Measurements from ENCODE around the gene MLXIP.

GRCh38 chr12:122081697-122082221 lies 3.2 kb downstream of the MLXIP start:
- TF ChIP-seq EGR1 (IDR thresholded peaks at IDR 0.05; ENCODE audit: borderline replicate concordance, low read depth, low read length) (no peak), POLR2A (IDR thresholded peaks at IDR 0.05; ENCODE audit: control extremely low read depth in 1 of 2, low read depth in 2 of 2, low read length in 2 of 2) (no peak), EZH2 (IDR thresholded peaks at IDR 0.05; ENCODE audit: low read depth, low read length, severe bottlenecking) (no peak), SIN3A (conservative IDR thresholded peaks at IDR 0.05 in 1 of 2, IDR thresholded peaks at IDR 0.05 in 1 of 2; ENCODE audit: low read depth in 1 of 2, low read length in 2 of 2) (no peak), CTCF (IDR thresholded peaks at IDR 0.05; ENCODE audit: control extremely low read depth in 1 of 3, insufficient read depth in 1 of 3, low read depth in 1 of 3, low read length in 3 of 3) (no peak), POLR2AphosphoS5 (IDR thresholded peaks at IDR 0.05; ENCODE audit: low read depth, low read length) (no peak), CREB1 (IDR thresholded peaks at IDR 0.05) (no peak), GABPA (IDR thresholded peaks at IDR 0.05; ENCODE audit: borderline replicate concordance, insufficient read depth, low read length) (no peak), CHD2 (IDR thresholded peaks at IDR 0.05; ENCODE audit: low read length) (no peak), EP300 (IDR thresholded peaks at IDR 0.05; ENCODE audit: borderline replicate concordance in 1 of 2, low read depth in 2 of 2, low read length in 2 of 2) (no peak), TAF1 (IDR thresholded peaks at IDR 0.05; ENCODE audit: low read depth, low read length) (no peak), KDM1A (IDR thresholded peaks at IDR 0.05; ENCODE audit: borderline replicate concordance, low read length) (no peak), CEBPB (IDR thresholded peaks at IDR 0.05; ENCODE audit: low read depth, low read length) (no peak)
